HCT116 (cell line): ENCODE measurements around the gene KRT13.

Experiments used
- CTCF ChIP-seq, 3 experiments: fragments of 200-600 bp in 1 of 3; sonication (generic) in 1 of 3; IDR thresholded peaks in 2 of 3; conservative IDR thresholded peaks in 1 of 3; 2 replicates each; pipeline ENCODE4 v1.5.1; 2012 to 2017; ENCODE audit warnings: low read depth in 2 of 3, low read length in 2 of 3, antibody characterized with exemption in 1 of 3, borderline replicate concordance in 1 of 3, control low read depth in 1 of 3, mild to moderate bottlenecking in 1 of 3, mixed read lengths in 1 of 3, mixed run types in 1 of 3, moderate library complexity in 1 of 3; ENCODE audit not compliant: insufficient read depth in 1 of 3
- ELF1 ChIP-seq: IDR thresholded peaks from 2 replicates; pipeline ENCODE4 v1.6.1; 2012; ENCODE audit warnings: low read depth, borderline replicate concordance
- EZH2 ChIP-seq: fragments of 200-600 bp; sonication (generic); IDR thresholded peaks from 2 replicates; pipeline ENCODE4 v1.6.1; 2017; ENCODE audit warnings: antibody characterized with exemption, mixed run types
- JUND ChIP-seq: IDR thresholded peaks from 2 replicates; pipeline ENCODE4 v1.6.1; 2012
- SIN3A ChIP-seq: IDR thresholded peaks from 2 replicates; pipeline ENCODE4 v1.6.1; 2012; ENCODE audit warnings: low read depth
- TCF7L2 ChIP-seq: IDR thresholded peaks from 2 replicates; pipeline ENCODE4 v1.7.0; 2011; ENCODE audit warnings: borderline replicate concordance, inconsistent platforms; ENCODE audit not compliant: insufficient read depth, insufficient read length; ENCODE audit errors: extremely low read depth
- ZNF274 ChIP-seq: fragments of 200-500 bp; sonication (Bioruptor generic); IDR thresholded peaks from 2 replicates; pipeline ENCODE4 v1.6.1; 2014; ENCODE audit warnings: mild to moderate bottlenecking, low read depth, low read length, inconsistent platforms

- TF ChIP-seq CTCF (IDR thresholded peaks at IDR 0.05 in 2 of 3, conservative IDR thresholded peaks at IDR 0.05 in 1 of 3; ENCODE audit: borderline replicate concordance in 1 of 3, insufficient read depth in 1 of 3, low read depth in 2 of 3, low read length in 2 of 3) (no peak), TCF7L2 (peak; percentile 19), ZNF274 (no peak), ELF1 (no peak), JUND (peak; percentile 88), SIN3A (no peak), EZH2 (no peak)
Observed at GRCh38 chr17:41464682-41465081, 40.7 kb downstream of the KRT13 start.
